Endothelial cell of umbilical vein (primary cell): ENCODE results near the gene AKAP1. TPM values are rescaled to one million over a fixed set of nuclear protein-coding genes. Genes with fewer than 3 reads are reported as not detected.
"Not testable (repeated sequence)": the region's sequence is repeated elsewhere in the genome, so short reads cannot be mapped to it uniquely, and the experiment has no call there.

Experiments used
- BruUV-seq: library from RNA; stranded (reverse); fragments of 400-500 nt; replicated peaks from 2 replicates; lab custom pipeline; 2021; lab: Mats Ljungman, UMichigan
- CTCF ChIA-PET: fragments of 300-600, 350-600 bp; sonication (Branson Sonifier 250); formaldehyde crosslinking; loops from one replicate; lab custom pipeline; 2021; ENCODE audit warnings: antibody characterized with exemption, inconsistent platforms; lab: Charles Lee
- POLR2A ChIA-PET: fragments of 300-600, 350-600 bp; sonication (Branson Sonifier 250); formaldehyde crosslinking; loops from one replicate; lab custom pipeline; 2021; ENCODE audit warnings: antibody characterized with exemption, inconsistent platforms; lab: Charles Lee
- DNase-seq: peaks from one replicate; pipeline ENCODE4 v3.0.0-alpha.2; 2011; ENCODE audit warnings: low read depth, low spot score
- FAIRE-seq: peaks from 2 replicates; lab custom pipeline; 2011; peaks lifted over from hg19 to GRCh38; lab: Jason Lieb, UNC
- H2AFZ ChIP-seq: 2 replicates; pipeline ENCODE4 v1.6.0; 2012; ENCODE audit warnings: low read depth, low read length, control low read depth, inconsistent platforms
- H3K27ac ChIP-seq: 2 replicates; pipeline ENCODE4 v1.5.1; 2011; ENCODE audit warnings: low read depth, mild to moderate bottlenecking, control low read depth, low read length, moderate library complexity; ENCODE audit not compliant: insufficient read depth
- H3K27me3 ChIP-seq, 2 experiments: 2 replicates each; pipeline versions ENCODE4 v1.6.0 to v1.6.1; 2011; ENCODE audit warnings: low read length in 2 of 2, mixed read lengths in 1 of 2; ENCODE audit not compliant: control insufficient read depth in 2 of 2, insufficient read depth in 2 of 2
- H3K36me3 ChIP-seq, 2 experiments: 2 replicates in 1 of 2; 3 replicates in 1 of 2; pipeline ENCODE4 v1.5.1; 2011; ENCODE audit warnings: low read length in 2 of 2, mild to moderate bottlenecking in 1 of 2, moderate library complexity in 1 of 2; ENCODE audit not compliant: control insufficient read depth in 2 of 2, insufficient read depth in 2 of 2; ENCODE audit errors: extremely low read depth in 1 of 2
- H3K4me1 ChIP-seq: 3 replicates; pipeline ENCODE4 v1.5.1; 2011; ENCODE audit warnings: mild to moderate bottlenecking, low read length; ENCODE audit not compliant: control insufficient read depth, insufficient read depth; ENCODE audit errors: extremely low read depth
- H3K4me2 ChIP-seq: 2 replicates; pipeline ENCODE4 v1.6.1; 2011; ENCODE audit warnings: low read length, control low read depth, mixed read lengths; ENCODE audit not compliant: insufficient read depth
- H3K4me3 ChIP-seq, 3 experiments: fragments of 200-600 bp in 1 of 3; sonication (generic), shearing (Covaris generic) in 1 of 3; replicated peaks in 1 of 3; 2 replicates each; pipeline ENCODE4 v1.5.1; 2011 to 2016; ENCODE audit warnings: control low read depth in 3 of 3, low read length in 3 of 3, mild to moderate bottlenecking in 2 of 3, inconsistent platforms in 1 of 3, low read depth in 1 of 3, moderate library complexity in 1 of 3; ENCODE audit not compliant: insufficient read depth in 1 of 3
- H3K79me2 ChIP-seq: 2 replicates; pipeline ENCODE4 v1.6.0; 2012; ENCODE audit warnings: low read length, inconsistent platforms; ENCODE audit not compliant: control insufficient read depth, insufficient read depth
- H3K9ac ChIP-seq: replicated peaks from 2 replicates; pipeline ENCODE3; 2011; ENCODE audit warnings: low read length, control low read depth; ENCODE audit not compliant: insufficient read depth; ENCODE audit errors: extremely low read depth
- H3K9me1 ChIP-seq: replicated peaks from 3 replicates; pipeline ENCODE4 v1.6.0; 2011; ENCODE audit warnings: mild to moderate bottlenecking, low read length; ENCODE audit not compliant: control insufficient read depth, insufficient read depth; ENCODE audit errors: extremely low read depth
- H3K9me3 ChIP-seq: replicated peaks from 2 replicates; pipeline ENCODE4 v1.5.1; 2012; ENCODE audit warnings: low read length, inconsistent platforms; ENCODE audit not compliant: control insufficient read depth, insufficient read depth
- H4K20me1 ChIP-seq: replicated peaks from 2 replicates; pipeline ENCODE3; 2011; ENCODE audit warnings: mild to moderate bottlenecking, low read length; ENCODE audit not compliant: control insufficient read depth, insufficient read depth; ENCODE audit errors: extremely low read depth
- POLR2A ChIP-seq: IDR thresholded peaks from 2 replicates; pipeline ENCODE4 v1.6.1; 2012; ENCODE audit warnings: low read depth, mild to moderate bottlenecking, control low read depth, low read length
- dilution Hi-C: fragments of 300-500 bp; cut with MboI; formaldehyde crosslinking; loops from one replicate; pipeline ENCODE4 v1.15.0; 2019; ENCODE audit warnings: low sequenced_read_pairs; ENCODE audit not compliant: extremely low pct_ligation_motif_present
- intact Hi-C: fragments of 100-400 bp; cut with micrococcal nuclease; formaldehyde crosslinking; loops from one replicate; pipeline ENCODE4 v1.10.0; 2022
- polyA plus RNA-seq, 4 experiments: library from polyadenylated mRNA; depleted of rRNA in 3 of 4; stranded (reverse) in 3 of 4; unstranded in 1 of 4; fragments of >200 nt; gene quantifications; 2 replicates each; pipeline versions ENCODE4 v1.2.1 to v1.2.3, GENCODE V29; 2011 to 2012; ENCODE audit warnings: missing spikeins in 1 of 4
- total RNA-seq: library from RNA; stranded (reverse); gene quantifications from 2 replicates; pipeline ENCODE4 v1.2.3, GENCODE V29; 2021

AKAP1 gene
- total and polyA plus RNA-seq, 2 donors (not counting 3 experiments of a cell fraction or from before 2014, with no cell fraction given) = 20.9 to 27.7 TPM

DNA sequence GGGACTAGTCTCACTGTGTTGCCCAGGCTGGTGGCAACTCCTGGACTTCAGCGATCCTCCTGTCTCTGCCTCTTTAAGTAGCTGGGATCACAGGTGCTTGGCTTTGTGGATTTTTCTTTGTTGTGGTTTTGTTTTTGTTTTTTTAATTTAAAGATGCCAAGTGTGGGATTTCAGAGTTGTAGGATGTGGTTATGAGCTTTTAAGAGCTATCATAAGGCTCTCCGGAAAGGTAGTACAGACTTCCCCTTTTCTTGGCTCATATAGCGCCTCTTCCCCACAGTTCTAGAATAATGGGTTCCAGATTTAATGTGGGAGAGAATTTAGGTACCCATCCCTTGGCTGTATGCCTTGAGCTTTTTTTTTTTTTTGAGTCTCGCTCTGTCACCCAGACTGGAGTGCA is 17.1 kb downstream of the AKAP1 start:
- no peak overlapping the region for H3K9ac ChIP-seq
- DNase-seq (no peak), FAIRE-seq (no peak)
- intact Hi-C loops (no loop called here), dilution Hi-C loops (no loop called here)
- CTCF ChIA-PET = no interaction called here
- H3K4me3 ChIP-seq = no peak overlapping the region
- H3K4me2 ChIP-seq = no peak overlapping the region
- no peaks in the 10 kb centered on the region for H3K4me1 ChIP-seq
- no peak for TF ChIP-seq POLR2A
- no peak overlapping the region for H3K27ac ChIP-seq
- BruUV-seq = no TSS peak
- H3K79me2 ChIP-seq = peaks cover 11% of the 10 kb centered on the region
- H3K27me3 ChIP-seq = no peaks in the 10 kb centered on the region
- H3K9me3 ChIP-seq = no peaks in the 10 kb centered on the region
- no peaks in the 10 kb centered on the region for H4K20me1 ChIP-seq
- no peaks in the 10 kb centered on the region for H3K36me3 ChIP-seq
- no peak overlapping the region for H2AFZ ChIP-seq
- H3K9me1 ChIP-seq = no peaks in the 10 kb centered on the region
- POLR2A ChIA-PET = no interaction called here

DNA sequence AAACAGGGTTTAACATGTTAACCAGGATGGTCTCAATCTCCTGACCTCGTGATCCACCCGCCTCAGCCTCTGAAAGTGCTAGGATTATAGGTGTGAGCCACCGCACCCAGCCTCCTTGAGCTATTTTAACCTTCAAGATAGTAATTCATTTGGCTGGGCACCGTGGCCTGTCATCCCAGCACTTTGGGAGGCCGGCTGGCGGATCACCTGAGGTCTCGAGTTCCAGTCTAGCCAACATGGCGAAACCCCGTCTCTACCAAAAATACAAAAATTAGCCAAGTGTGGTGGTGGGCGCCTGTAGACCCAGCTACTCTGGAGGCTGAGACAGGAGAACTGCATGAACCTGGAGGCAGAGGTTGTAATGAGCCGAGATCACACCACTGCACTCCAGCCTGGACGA is 17.6 kb downstream of the AKAP1 start:
- DNase-seq, intact Hi-C loops, H2AFZ ChIP-seq, dilution Hi-C loops, H3K9me3 ChIP-seq, H3K9me1 ChIP-seq, FAIRE-seq, BruUV-seq, H3K4me1 ChIP-seq, H3K36me3 ChIP-seq, H3K27me3 ChIP-seq, CTCF ChIA-PET, H3K27ac ChIP-seq, H3K79me2 ChIP-seq, POLR2A ChIA-PET, H3K4me2 ChIP-seq, H4K20me1 ChIP-seq, H3K9ac ChIP-seq, H3K4me3 ChIP-seq: not testable (repeated sequence)
